HS-5 (cell line): ENCODE data around the gene CEMIP.
"Not testable (repeated sequence)": the region's sequence is repeated elsewhere in the genome, so short reads cannot be mapped to it uniquely, and the experiment has no call there.

Experiments used
- DNase-seq: peaks from one replicate; pipeline ENCODE4 v3.0.0-alpha.2; 2012; ENCODE audit warnings: low read depth

CEMIP gene

GRCh38 chr15:80761754-80762153 lies 17.4 kb upstream of the CEMIP start:
- no peak for DNase-seq

GRCh38 chr15:80763235-80763634 lies 15.9 kb upstream of the CEMIP start:
- DNase-seq, result not testable (repeated sequence)

GRCh38 chr15:80764535-80764934 lies 14.6 kb upstream of the CEMIP start:
- no peak for DNase-seq

GRCh38 chr15:80766275-80766674 lies 12.9 kb upstream of the CEMIP start:
- DNase-seq, result no peak

GRCh38 chr15:80768158-80768557 lies 11.0 kb upstream of the CEMIP start:
- no peak for DNase-seq

- no peak for DNase-seq
Observed at GRCh38 chr15:80769153-80769828, 9.9 kb upstream of the CEMIP start.

GRCh38 chr15:80769829-80770705 lies 9.1 kb upstream of the CEMIP start:
- DNase-seq, result no peak

GRCh38 chr15:80773122-80773551 lies 6.0 kb upstream of the CEMIP start:
- DNase-seq, result no peak

GRCh38 chr15:80773792-80774352 lies 5.3 kb upstream of the CEMIP start:
- DNase-seq, result no peak

GRCh38 chr15:80774486-80774885 lies 4.7 kb upstream of the CEMIP start:
- DNase-seq, result no peak

- DNase-seq, result no peak
Observed at GRCh38 chr15:80775338-80775737, 3.8 kb upstream of the CEMIP start.

- no peak for DNase-seq
Observed at GRCh38 chr15:80776420-80777045, 2.6 kb upstream of the CEMIP start.

- DNase-seq, result no peak
Observed at GRCh38 chr15:80777137-80777536, 2.0 kb upstream of the CEMIP start.

GRCh38 chr15:80777826-80778620 lies 1.1 kb upstream of the CEMIP start:
- DNase-seq, result no peak

GRCh38 chr15:80778621-80778963 lies 578 bp upstream of the CEMIP start:
- no peak for DNase-seq

- no peak for DNase-seq
Observed at GRCh38 chr15:80779658-80780415, 667 bp downstream of the CEMIP start.

- no peak for DNase-seq
Observed at GRCh38 chr15:80780416-80781221, 1.4 kb downstream of the CEMIP start.

GRCh38 chr15:80783260-80783659 lies 4.1 kb downstream of the CEMIP start:
- DNase-seq, result no peak

GRCh38 chr15:80785335-80785734 lies 6.2 kb downstream of the CEMIP start:
- DNase-seq, result no peak

GRCh38 chr15:80785811-80786354 lies 6.7 kb downstream of the CEMIP start:
- DNase-seq, result no peak
